ENCODE results near the gene BLVRA.
"Not testable (repeated sequence)": the region's sequence is repeated elsewhere in the genome, so short reads cannot be mapped to it uniquely, and the experiment has no call there.

BLVRA gene, protein sequence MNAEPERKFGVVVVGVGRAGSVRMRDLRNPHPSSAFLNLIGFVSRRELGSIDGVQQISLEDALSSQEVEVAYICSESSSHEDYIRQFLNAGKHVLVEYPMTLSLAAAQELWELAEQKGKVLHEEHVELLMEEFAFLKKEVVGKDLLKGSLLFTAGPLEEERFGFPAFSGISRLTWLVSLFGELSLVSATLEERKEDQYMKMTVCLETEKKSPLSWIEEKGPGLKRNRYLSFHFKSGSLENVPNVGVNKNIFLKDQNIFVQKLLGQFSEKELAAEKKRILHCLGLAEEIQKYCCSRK

DNA sequence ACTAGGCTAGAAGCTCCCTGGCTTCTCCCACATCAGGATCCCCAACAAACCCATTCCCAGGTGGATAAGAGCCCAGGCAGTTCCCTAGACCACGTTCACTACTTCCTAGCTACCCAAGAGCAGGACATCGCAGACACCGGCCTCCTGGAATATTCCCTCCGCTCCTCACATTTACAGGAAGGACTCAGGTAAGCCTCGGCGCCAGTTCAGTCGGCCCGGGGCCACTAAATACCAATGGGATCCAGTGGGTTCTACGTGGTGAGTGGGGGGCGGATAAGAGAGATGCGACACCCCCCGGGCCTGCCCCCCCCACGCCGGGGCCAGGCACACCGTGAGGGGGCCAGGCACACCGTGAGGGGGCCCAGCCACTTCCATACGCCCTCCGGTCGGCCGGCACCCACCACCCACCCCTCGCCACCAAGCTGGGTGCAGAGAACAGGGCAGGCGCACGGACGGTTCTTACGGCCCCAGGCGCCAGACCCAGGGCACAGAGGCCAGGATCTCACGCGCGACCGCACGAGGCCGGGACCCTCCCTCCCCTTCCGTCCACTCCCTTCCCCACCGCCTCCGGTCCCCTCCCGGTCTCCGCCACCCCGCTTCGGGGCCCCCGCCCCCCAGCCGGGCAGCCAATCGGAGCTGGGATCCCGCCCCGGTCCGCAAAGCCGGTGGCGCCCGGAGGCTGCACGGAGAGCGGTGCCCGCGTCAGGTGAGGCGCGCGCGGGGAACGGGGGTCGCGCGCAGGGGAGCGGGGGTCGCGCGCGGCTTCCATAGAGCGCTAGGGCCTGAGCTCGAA, at the start of gene BLVRA:
Gene BLVRA (plus strand): TSS at position 652 of the 793 bp plus-strand sequence. CDS start 12,479 bp downstream, outside the sequence.
- Histone ChIP-seq H3K36me3 (replicated peaks; ENCODE audit: low read depth, low read length) (no peaks in the 10 kb centered on the region), H3K4me1 (ENCODE audit: low read length) (peaks cover 23% of the 10 kb centered on the region), H3K27ac (ENCODE audit: low read length) (no peak within 1 kb of the TSS), H2AFZ (ENCODE audit: low read depth, low read length) (peak within 1 kb of the TSS; percentile 63), H4K20me1 (ENCODE audit: insufficient read depth, low read length) (no peaks in the 10 kb centered on the region), H3K79me2 (ENCODE audit: low read length) (no peaks in the 10 kb centered on the region), H3K9me3 (ENCODE audit: insufficient read depth, low read length) (no peaks in the 10 kb centered on the region), H3K4me2 (ENCODE audit: low read length) (peak within 1 kb of the TSS; percentile 81), H3K4me3 (ENCODE audit: low read length) (peak within 1 kb of the TSS; percentile 76), H3K9ac (ENCODE audit: low read length) (peak within 1 kb of the TSS; percentile 51), H3K27me3 (ENCODE audit: low read depth, low read length) (0 out of 2 replicates have a peak, but pooled peaks cover 6% of the 10 kb centered on the region)
- no peak for TF ChIP-seq EZH2phosphoT487 (IDR thresholded peaks at IDR 0.05; ENCODE audit: low read depth)
- TF ChIP-seq, protein P1, sequence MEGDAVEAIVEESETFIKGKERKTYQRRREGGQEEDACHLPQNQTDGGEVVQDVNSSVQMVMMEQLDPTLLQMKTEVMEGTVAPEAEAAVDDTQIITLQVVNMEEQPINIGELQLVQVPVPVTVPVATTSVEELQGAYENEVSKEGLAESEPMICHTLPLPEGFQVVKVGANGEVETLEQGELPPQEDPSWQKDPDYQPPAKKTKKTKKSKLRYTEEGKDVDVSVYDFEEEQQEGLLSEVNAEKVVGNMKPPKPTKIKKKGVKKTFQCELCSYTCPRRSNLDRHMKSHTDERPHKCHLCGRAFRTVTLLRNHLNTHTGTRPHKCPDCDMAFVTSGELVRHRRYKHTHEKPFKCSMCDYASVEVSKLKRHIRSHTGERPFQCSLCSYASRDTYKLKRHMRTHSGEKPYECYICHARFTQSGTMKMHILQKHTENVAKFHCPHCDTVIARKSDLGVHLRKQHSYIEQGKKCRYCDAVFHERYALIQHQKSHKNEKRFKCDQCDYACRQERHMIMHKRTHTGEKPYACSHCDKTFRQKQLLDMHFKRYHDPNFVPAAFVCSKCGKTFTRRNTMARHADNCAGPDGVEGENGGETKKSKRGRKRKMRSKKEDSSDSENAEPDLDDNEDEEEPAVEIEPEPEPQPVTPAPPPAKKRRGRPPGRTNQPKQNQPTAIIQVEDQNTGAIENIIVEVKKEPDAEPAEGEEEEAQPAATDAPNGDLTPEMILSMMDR (IDR thresholded peaks at IDR 0.05; ENCODE audit: low read depth, low read length), result no peak

DNA sequence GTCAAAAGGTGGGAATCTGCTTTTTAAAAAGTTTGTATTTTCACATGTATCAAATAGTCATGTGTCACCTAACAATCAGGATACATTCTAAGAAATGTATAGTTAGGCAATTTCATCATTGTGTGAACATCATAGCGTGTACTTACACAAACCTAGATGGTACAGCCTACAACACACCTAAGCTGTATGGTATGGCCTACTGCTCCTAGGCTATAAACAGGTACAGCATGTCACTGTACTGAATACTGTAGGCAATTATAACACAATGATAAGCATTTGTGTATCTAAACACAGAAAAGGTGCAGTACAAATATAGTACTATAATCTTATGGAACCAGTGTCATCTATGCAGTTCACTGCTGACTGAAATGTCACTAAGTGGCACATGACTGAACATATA, 47.0 kb upstream of the BLVRA start:
- no peaks in the 10 kb centered on the region for H3K9me3 ChIP-seq (ENCODE audit: insufficient read depth, low read length)
- H4K20me1 ChIP-seq (ENCODE audit: insufficient read depth, low read length), result peaks cover 20% of the 10 kb centered on the region; the same call in 1 of the 2 replicates
- H3K9ac ChIP-seq (ENCODE audit: low read length), result no peak overlapping the region
- peaks cover 13% of the 10 kb centered on the region for H3K36me3 ChIP-seq (replicated peaks; ENCODE audit: low read depth, low read length)
- TF ChIP-seq, protein P1 (IDR thresholded peaks at IDR 0.05; ENCODE audit: low read depth, low read length), result no peak
- TF ChIP-seq EZH2phosphoT487 (IDR thresholded peaks at IDR 0.05; ENCODE audit: low read depth), result no peak
- H3K4me2 ChIP-seq (ENCODE audit: low read length), result no peak overlapping the region
- no peaks in the 10 kb centered on the region for H3K27me3 ChIP-seq (ENCODE audit: low read depth, low read length)
- no peaks in the 10 kb centered on the region for H3K4me1 ChIP-seq (ENCODE audit: low read length)
- no peak overlapping the region for H3K4me3 ChIP-seq (ENCODE audit: low read length)
- no peak overlapping the region for H2AFZ ChIP-seq (ENCODE audit: low read depth, low read length)
- peaks cover 80% of the 10 kb centered on the region for H3K79me2 ChIP-seq (ENCODE audit: low read length)
- no peak overlapping the region for H3K27ac ChIP-seq (ENCODE audit: low read length)

DNA sequence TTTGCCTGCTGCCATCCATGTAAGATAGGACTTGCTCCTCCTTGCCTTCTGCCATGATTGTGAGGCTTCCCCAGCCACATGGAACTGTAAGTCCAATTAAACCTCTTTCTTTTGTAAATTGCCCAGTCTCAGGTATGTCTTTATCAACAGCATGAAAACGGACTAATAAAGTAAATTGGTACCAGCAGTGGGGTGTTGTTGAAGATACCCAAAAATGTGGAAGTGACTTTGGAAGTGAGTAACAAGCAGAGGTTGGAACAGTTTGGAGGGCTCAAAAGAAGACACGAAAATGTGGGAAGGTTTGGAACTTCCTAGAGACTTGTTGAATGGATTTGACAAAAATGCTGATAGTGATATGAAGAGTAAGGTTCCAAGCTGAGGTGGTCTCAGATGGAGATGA, 42.5 kb upstream of the BLVRA start:
- not testable (repeated sequence) for H3K27ac ChIP-seq (ENCODE audit: low read length); H3K9me3 ChIP-seq (ENCODE audit: insufficient read depth, low read length); H3K9ac ChIP-seq (ENCODE audit: low read length); H3K27me3 ChIP-seq (ENCODE audit: low read depth, low read length); H3K4me2 ChIP-seq (ENCODE audit: low read length); H3K4me1 ChIP-seq (ENCODE audit: low read length); H3K4me3 ChIP-seq (ENCODE audit: low read length); H3K36me3 ChIP-seq (replicated peaks; ENCODE audit: low read depth, low read length); H2AFZ ChIP-seq (ENCODE audit: low read depth, low read length)
- Histone ChIP-seq H3K79me2 (ENCODE audit: low read length) (peaks cover 79% of the 10 kb centered on the region), H4K20me1 (ENCODE audit: insufficient read depth, low read length) (peaks cover 19% of the 10 kb centered on the region)

DNA sequence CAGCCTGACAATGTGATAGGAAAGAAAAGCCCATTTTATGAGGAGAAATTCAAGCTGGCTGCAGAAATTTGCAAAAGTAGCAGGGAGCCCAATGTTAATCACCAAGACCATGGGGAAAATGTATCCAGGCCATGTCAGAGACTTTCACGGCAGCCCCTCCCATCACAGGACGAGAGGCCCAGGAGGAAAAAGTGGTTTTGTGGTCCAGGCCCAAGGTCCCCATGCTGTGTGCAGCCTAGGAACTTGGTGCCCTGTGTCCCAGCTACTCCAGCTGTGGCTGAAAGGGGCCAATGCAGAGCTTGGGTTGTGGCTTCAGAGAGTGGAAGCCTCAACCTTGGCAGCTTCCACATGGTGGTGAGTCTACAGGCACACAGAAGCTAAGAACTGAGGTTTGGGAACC, 41.9 kb upstream of the BLVRA start:
- no peak for TF ChIP-seq EZH2phosphoT487 (IDR thresholded peaks at IDR 0.05; ENCODE audit: low read depth)
- Histone ChIP-seq H3K79me2 (ENCODE audit: low read length) (peaks cover 77% of the 10 kb centered on the region), H3K36me3 (replicated peaks; ENCODE audit: low read depth, low read length) (peaks cover 6% of the 10 kb centered on the region), H3K4me1 (ENCODE audit: low read length) (no peaks in the 10 kb centered on the region), H3K27ac (ENCODE audit: low read length) (no peak overlapping the region), H2AFZ (ENCODE audit: low read depth, low read length) (no peak overlapping the region), H3K27me3 (ENCODE audit: low read depth, low read length) (no peaks in the 10 kb centered on the region), H3K4me2 (ENCODE audit: low read length) (no peak overlapping the region), H3K9ac (ENCODE audit: low read length) (no peak overlapping the region), H3K4me3 (ENCODE audit: low read length) (no peak overlapping the region), H3K9me3 (ENCODE audit: insufficient read depth, low read length) (no peaks in the 10 kb centered on the region), H4K20me1 (ENCODE audit: insufficient read depth, low read length) (peaks cover 25% of the 10 kb centered on the region)

Measured in OCI-LY3 (cell line).